Raji (cell line): ENCODE measurements around the gene CREB5.

Experiments
- POLR2A ChIP-seq: IDR thresholded peaks from 2 replicates; pipeline ENCODE4 v1.6.1; 2011; ENCODE audit warnings: low read depth, low read length, control low read depth; ENCODE audit not compliant: insufficient read depth

The CREB5 gene

DNA sequence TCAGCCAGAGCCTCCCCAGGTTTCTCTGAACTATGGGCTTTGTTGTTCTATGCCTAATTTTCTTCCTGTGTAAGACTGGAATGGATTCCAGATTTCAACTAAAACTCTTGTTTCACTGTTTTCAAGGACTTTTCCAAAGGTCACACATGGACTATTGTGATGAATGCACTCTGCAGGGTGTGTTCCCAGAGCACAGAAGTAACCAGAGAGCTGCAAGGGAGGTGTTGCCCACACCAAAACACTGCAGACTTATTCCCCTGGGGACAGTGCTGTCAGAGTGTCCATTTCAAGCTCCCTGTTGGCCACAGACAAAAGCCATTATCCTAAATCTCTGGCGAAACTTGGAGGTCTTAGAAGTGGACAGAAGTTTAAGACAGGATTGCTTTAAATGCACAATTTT is 314.2 kb downstream of the CREB5 start:
- no peak for TF ChIP-seq POLR2A

DNA sequence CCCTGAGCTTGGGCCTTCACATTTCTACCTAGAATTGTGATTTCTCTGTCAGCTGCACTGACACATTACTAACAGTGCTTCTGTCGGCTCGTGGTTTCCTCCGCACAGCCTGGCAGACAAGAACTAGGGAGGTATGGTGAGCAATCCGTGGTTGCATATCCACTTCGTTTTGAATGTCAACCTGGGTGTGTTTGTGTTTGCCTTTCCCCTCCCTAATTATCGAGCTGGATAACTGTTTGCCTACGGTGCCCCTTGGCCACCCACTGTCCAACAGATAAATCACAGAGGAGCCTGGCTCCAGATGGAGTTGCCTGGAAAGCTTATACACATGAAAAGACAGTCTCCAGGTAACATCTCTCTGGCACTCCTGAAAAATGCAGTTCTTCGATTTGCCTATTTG is 317.0 kb downstream of the CREB5 start:
- no peak for TF ChIP-seq POLR2A

DNA sequence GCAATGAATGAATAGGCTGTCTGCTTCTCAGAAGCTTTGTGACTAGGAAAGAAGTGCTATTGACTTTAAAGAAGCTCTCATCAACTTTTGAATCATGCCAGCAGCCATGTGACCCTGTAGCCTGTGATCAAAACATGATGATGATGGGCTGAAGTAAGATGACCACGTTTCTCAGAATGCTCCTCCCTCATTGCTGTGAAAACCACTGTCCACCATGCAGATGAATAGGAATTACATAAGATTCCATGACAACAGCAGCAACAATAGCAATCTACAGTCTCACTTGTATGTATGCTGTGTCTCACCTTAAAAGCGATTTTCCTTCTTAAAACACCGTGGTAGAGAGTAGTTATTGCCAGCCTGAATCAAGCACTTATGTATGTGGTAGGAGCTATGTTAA is 317.4 kb downstream of the CREB5 start:
- TF ChIP-seq POLR2A = no peak

DNA sequence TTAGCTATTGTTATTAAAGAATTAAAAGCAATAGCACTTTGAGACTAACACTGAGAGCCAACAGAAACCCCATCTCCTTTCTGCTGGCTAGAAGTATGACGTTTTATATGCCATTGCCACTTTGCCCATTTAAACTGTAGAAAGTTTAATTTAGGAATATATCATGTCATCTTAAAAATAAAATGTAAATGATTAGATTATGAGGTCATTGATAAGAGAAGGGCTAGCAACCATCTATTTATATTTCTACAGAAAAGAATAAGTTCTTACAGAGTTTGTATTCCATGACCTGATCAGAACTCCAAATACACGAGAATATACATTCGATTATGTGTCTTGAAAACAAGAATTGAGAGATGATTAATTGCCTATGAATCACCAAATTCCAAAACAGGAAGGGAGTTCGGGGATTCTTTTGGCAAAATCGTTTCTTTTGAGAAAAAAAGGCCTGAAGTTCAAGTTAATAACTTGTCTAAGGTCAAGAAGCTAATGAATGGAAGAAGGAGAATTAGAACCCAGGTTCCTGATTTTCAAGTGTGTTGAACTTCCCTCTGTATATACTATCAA is 318.9 kb downstream of the CREB5 start:
- TF ChIP-seq POLR2A = no peak

DNA sequence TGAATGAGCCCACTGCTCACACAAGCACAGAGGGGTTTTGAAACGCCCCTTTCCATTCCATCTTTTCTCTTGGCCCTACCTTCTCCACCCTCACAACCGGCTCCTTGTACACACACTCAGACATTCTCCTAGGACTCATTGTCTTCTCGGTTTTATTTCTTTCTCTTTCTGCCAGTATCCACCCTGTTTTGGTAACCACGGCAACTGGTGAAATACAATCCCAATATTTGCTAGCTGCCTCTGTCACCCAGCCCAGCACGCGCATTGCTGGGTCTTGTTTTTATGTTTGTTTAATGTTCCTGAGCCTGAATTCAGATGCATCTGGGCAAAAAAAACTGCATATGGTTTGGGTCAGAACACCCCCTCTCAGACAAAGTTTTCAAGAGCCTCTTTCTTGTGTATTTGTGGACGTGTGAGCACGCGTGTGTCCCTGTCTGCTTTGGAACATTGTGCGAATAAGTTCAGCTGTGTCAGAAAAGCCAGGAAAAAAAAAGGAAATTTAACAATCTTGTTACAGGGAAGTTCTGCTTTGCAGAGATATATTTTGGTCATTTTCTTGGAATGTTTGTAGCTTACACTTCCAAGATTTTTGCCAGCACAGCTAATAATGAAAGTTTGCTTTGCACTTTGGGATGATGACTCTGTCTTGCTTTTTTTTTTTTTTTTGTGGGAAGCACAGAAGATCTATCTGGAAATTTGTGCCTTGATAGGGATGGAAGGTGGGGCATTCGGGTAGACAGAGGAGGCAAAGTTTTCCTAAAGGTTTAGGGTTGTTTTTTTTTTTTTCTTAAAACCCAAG is 320.0 kb downstream of the CREB5 start:
- no peak for TF ChIP-seq POLR2A

DNA sequence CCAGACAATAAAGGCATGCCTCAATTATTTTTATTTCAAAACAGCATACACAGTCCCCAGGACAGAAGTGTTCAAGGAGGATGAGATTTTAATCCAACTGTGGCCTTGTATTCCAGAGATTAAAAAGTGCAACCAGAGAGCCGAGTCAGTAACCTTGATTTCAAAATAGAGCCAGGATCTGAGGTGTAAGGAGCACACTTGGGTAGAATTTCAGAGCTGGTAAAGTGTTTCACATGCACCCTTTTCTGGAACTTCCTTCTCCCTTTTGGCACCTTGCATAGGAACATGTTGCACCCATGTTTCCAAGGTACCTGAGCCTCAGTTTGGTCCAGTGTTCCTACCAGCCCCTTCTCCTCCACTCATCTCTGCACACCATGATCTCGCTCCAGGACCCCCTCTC is 320.7 kb downstream of the CREB5 start:
- no peak for TF ChIP-seq POLR2A

DNA sequence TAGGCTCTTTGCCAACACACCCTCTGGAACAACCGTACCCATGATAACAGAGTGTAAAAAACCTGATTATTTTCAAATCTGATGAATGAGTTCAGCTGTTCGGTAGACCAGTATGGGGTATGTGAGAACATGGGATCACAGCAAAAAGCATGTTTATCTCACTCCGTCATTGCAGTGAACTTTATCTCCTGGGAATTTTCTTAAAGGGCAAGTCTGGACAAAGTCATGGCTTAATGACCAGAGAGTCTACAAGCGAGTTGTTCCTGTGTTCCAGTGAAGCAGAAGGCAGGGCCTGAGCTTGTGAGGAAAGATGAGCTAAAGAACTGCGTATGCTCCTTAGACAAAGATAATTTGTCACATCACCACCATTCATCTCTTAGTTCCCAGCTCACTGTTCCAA is 326.1 kb downstream of the CREB5 start:
- no peak for TF ChIP-seq POLR2A

DNA sequence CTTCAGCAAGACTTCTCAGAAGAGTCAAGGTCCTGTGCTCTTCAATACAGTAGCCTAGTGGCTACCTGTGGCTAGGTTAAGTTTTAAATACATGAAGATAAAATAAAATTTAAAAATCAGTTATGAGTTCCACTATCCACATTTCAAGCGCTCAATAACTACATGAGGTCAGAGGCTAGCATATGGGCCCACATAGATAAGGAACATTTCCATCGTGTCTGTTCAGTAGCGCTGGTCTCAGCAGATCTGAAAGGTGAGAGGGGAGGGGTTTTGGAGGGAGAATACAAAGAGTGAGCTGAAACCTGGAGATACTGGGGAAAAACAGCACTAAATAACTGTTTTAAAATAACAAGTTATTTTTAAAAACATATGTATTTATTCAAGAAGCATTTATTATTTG is 326.8 kb downstream of the CREB5 start:
- TF ChIP-seq POLR2A = no peak

DNA sequence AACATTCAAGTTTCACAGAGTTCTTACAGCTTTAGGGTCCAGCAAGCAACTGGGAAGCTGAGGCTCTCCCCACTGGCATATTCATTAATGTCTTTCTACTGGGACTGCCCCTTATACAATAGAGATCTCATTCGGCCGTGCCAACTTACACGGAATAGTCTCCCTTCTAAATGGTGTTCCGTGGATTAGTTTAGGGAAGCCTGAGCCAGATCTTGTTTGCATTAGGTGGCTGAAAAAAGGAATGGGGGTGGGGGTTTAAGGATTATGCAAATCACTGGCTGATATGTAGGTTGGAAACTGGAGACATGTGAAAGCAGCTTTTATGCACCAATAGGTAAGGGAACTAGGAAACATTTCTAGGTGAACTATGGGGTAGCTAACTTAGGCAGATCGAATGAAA is 327.5 kb downstream of the CREB5 start:
- TF ChIP-seq POLR2A = no peak

DNA sequence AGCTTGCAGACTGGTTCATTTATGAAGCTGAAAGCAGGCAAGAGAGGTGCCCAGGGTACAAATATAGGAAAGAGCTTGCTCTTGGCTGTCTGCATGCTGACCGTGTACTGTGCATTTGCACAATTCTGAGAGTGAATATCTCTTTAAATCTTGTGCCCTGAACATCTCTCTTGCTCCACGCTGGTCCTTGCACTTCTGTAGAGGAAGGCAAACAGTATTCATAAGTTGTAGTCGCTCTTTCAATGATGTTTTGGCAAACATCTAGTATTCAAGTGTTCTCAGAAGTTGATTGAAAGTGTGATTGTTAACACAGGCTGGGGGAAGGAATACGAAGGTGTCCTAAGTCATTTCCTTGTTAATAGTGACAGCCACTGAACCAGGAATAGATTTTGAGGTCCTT is 332.6 kb downstream of the CREB5 start:
- TF ChIP-seq POLR2A = no peak

DNA sequence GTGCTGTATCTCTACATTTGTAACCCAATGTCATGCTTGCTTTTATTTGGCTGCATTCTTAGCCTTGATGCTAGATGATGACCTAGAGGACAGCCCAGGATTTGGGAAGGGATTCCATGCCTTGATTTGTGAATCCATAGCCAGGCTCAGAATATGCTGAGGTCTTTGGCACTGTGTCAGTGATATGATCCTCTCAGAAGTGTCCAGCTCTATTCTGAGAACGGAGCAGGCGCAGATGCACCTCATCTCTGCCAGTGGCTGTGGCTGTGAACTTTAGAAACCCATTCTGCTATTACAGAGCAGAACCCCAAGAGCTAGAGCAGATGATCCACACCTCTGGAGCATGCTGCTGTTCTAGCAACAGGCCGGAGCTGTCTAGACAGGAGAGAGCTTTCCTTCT is 333.0 kb downstream of the CREB5 start:
- no peak for TF ChIP-seq POLR2A

DNA sequence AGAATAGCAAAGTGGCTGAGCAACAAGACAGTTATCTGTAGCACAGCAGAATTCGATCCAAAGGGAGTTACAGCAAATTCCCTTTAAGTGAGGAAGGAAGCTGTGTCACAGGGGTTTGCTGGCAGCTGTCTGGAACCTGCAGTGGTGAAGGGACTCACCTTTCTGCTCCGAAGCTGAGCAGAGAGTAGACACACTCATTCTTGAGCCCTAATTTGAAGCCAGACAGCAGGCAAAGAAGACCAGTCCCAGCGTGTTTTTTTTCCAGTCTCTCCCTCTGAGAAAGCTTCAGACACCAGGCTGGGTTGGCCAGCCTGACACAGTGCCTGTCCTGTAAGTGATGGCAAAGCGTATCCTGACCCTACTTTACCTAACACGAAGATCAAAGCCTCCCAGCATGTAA is 335.1 kb downstream of the CREB5 start:
- TF ChIP-seq POLR2A = no peak

DNA sequence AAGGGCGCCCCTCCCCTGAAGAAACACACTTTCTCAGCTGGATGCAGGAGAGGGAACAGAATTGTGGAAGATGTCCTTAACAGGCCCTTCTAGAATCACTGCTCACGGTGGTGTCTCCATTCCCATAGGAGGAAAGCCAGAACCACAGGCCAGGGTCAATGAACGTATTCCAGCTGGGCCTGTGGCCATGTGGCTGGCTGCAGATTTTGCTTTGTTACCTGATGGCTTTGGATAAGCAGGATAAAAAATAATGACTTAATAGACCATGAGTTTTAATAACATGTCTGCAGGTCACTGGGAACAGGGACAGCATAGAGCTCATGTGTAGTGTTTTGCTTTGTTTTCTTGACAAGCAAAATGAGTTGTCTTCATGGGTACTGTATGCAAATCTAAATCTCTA is 335.5 kb downstream of the CREB5 start:
- no peak for TF ChIP-seq POLR2A

DNA sequence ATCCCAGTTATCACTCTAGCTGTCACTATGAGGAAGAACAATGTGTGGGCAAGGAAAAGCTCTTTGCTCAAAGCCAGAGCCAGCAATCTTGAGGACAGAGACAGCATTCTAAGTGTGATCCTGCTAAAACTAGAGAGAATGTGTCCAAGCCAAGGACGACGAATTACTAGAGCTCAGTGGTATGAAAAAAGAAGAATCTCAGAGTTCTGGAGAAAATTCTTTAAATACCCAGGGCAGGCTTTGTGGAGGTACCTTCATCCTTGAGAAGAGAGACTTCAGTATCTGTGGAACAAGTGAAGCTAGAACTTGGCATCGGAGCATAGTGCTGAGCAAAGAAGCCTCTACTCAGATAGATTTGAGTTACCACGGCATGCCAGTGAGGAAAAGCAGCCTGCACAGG is 336.0 kb downstream of the CREB5 start:
- no peak for TF ChIP-seq POLR2A

DNA sequence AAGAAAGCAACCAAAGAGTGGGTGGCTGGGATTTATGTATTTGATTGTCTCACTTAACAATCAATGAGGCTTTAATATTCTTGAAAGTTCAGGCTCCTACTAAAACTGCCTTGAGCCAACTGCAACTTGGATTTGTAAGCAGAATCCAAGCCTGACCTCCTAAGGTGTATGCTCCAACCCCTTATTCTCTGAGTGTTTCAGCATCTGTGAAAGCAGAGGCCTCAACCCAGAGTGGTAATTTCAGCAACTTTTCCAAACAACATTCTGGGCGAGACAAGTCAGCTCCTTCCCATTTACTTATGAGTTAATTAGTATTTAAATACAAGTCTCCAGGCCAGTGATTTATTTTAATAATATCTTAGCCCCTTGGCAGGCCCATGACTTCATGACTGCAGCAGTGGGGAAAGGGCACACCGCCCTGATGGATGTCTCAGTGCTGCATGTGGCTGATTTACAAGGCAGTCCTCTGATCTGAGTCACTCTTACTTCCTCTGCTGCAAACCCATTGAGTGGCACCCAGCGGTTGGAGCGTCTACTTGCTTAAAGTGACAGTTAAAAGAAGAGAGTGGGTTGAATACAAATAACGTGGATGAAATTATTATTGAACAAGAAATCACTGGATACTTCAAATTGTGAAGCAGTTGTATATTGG is 336.7 kb downstream of the CREB5 start:
- no peak for TF ChIP-seq POLR2A

DNA sequence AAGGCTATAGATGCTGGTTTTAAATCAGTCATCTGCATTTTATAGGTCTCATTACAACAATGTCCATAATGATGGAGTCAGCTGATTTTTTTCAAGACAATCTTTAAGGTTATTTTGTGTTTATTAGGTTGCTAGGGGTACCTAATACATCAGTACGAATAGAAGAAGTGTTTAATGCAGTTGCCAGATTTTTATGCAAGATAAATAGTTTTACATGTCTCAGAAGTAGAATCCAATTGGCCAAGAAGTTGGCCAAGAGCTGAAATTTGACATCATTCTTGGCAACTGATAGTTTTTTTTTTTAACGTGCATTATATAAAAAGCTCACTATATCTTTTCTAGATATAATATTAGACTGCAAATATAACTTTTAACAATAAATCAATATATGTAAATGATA is 337.3 kb downstream of the CREB5 start:
- TF ChIP-seq POLR2A = no peak
